Measurements from ENCODE around the gene TPBGL. TPM values are rescaled to one million over a fixed set of nuclear protein-coding genes. Genes with fewer than 3 reads are reported as not detected.
"Not testable (repeated sequence)": the region's sequence is repeated elsewhere in the genome, so short reads cannot be mapped to it uniquely, and the experiment has no call there.

The TPBGL gene
- total RNA-seq, 1 experiment from 2014 or later, result not detected

DNA sequence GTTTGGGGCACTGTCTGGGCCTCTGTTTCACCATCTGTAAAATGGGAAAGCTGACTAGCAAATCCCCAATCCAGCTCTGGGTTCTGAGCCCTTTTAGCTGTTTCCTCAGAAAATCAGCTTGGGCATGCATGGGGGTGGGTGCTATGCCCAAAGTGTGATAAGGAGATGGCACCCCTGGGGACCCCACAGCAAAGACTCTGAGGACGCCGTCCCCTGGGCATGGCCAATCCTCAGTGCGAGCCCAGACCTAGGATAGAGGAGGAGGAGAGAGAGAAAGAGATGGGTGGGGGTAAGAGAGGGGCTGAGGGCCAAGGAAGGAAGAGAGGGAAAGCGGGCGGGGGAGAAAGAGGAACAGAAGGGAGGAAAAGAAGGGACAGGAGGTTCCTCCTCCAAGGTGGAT is 31.8 kb downstream of the TPBGL start:
- H2AFZ ChIP-seq, result no peak overlapping the region

DNA sequence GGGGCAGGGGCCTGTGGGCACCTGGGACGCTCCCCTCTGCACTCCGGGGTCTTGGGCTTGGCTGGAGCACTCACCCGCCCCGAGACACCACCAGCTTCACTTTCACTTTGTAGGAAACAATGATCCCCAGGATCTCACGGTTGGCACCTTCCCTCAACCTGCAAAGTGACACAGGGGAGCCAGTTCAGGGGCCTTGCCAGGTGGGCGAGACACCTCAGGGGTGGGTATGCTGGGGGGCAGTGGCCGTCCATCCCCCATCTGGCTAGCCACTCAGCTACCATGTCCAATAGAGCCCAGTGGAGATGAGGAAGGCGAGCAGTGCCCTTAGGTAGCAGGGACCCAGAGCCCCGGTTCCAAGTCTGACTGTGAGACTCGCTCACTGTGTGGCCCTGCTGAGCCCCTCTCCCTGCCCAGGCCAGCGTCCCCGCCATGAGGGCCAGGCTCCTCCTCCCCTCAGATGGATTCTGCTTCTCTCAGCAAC is 32.3 kb downstream of the TPBGL start:
- intact Hi-C loops (cut with micrococcal nuclease; ENCODE audit: unreplicated experiment), result no loop called here
- ChIA-PET POLR2A (ENCODE audit: unreplicated experiment) (no interaction called here), CTCF (no interaction called here)
- BruUV-seq (replicated peaks), result no TSS peak
- Histone ChIP-seq H3K4me1 (replicated peaks; ENCODE audit: insufficient read depth) (no peaks in the 10 kb centered on the region), H3K36me3 (ENCODE audit: low read depth) (no peaks in the 10 kb centered on the region), H3F3A (ENCODE audit: insufficient read depth, low read depth) (no peaks in the 10 kb centered on the region; the same call in 1 of the 2 replicates), H3K27ac (no peak overlapping the region), H3K27me3 (ENCODE audit: insufficient read depth, low read depth) (no peaks in the 10 kb centered on the region), H3K79me2 (ENCODE audit: low read depth) (no peaks in the 10 kb centered on the region), H4K20me1 (ENCODE audit: insufficient read depth) (no peaks in the 10 kb centered on the region), H3K9me2 (ENCODE audit: insufficient read depth) (no peaks in the 10 kb centered on the region), H3K4me3 (no peak overlapping the region), H2AFZ (no peak overlapping the region), H3K9me3 (ENCODE audit: insufficient read depth, low read depth) (no peaks in the 10 kb centered on the region), H3K4me2 (no peak overlapping the region)
- DNase-seq, result no peak
- TF ChIP-seq, protein P1, sequence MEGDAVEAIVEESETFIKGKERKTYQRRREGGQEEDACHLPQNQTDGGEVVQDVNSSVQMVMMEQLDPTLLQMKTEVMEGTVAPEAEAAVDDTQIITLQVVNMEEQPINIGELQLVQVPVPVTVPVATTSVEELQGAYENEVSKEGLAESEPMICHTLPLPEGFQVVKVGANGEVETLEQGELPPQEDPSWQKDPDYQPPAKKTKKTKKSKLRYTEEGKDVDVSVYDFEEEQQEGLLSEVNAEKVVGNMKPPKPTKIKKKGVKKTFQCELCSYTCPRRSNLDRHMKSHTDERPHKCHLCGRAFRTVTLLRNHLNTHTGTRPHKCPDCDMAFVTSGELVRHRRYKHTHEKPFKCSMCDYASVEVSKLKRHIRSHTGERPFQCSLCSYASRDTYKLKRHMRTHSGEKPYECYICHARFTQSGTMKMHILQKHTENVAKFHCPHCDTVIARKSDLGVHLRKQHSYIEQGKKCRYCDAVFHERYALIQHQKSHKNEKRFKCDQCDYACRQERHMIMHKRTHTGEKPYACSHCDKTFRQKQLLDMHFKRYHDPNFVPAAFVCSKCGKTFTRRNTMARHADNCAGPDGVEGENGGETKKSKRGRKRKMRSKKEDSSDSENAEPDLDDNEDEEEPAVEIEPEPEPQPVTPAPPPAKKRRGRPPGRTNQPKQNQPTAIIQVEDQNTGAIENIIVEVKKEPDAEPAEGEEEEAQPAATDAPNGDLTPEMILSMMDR (conservative IDR thresholded peaks at IDR 0.05), result no peak
- no peak for TF ChIP-seq EZH2 (IDR thresholded peaks at IDR 0.05; ENCODE audit: low read depth)

More for the DNA sequence above, 31.8 kb downstream of the TPBGL start:
- Histone ChIP-seq H3K36me3 (ENCODE audit: low read depth) (no peaks in the 10 kb centered on the region), H3K9me2 (ENCODE audit: insufficient read depth) (no peaks in the 10 kb centered on the region), H3K79me2 (ENCODE audit: low read depth) (no peaks in the 10 kb centered on the region), H3K27ac (no peak overlapping the region), H3K9me3 (ENCODE audit: insufficient read depth, low read depth) (no peaks in the 10 kb centered on the region), H3K4me1 (replicated peaks; ENCODE audit: insufficient read depth) (no peaks in the 10 kb centered on the region), H3K27me3 (ENCODE audit: insufficient read depth, low read depth) (no peaks in the 10 kb centered on the region), H3K4me3 (no peak overlapping the region), H3K4me2 (no peak overlapping the region), H3F3A (ENCODE audit: insufficient read depth, low read depth) (no peaks in the 10 kb centered on the region; the same call in 1 of the 2 replicates), H4K20me1 (ENCODE audit: insufficient read depth) (no peaks in the 10 kb centered on the region)
- no peak for TF ChIP-seq EZH2 (IDR thresholded peaks at IDR 0.05; ENCODE audit: low read depth)
- TF ChIP-seq, protein P1 (conservative IDR thresholded peaks at IDR 0.05), result no peak
- BruUV-seq (replicated peaks), result no TSS peak
- intact Hi-C loops (cut with micrococcal nuclease; ENCODE audit: unreplicated experiment), result no loop called here
- DNase-seq, result no peak
- CTCF ChIA-PET, result interaction anchor here (0.6 kb wide), 1 partner anchor 132 kb away, joined by 3 read pairs; no protein-coding TSS in a partner anchor
- POLR2A ChIA-PET (ENCODE audit: unreplicated experiment), result no interaction called here

DNA sequence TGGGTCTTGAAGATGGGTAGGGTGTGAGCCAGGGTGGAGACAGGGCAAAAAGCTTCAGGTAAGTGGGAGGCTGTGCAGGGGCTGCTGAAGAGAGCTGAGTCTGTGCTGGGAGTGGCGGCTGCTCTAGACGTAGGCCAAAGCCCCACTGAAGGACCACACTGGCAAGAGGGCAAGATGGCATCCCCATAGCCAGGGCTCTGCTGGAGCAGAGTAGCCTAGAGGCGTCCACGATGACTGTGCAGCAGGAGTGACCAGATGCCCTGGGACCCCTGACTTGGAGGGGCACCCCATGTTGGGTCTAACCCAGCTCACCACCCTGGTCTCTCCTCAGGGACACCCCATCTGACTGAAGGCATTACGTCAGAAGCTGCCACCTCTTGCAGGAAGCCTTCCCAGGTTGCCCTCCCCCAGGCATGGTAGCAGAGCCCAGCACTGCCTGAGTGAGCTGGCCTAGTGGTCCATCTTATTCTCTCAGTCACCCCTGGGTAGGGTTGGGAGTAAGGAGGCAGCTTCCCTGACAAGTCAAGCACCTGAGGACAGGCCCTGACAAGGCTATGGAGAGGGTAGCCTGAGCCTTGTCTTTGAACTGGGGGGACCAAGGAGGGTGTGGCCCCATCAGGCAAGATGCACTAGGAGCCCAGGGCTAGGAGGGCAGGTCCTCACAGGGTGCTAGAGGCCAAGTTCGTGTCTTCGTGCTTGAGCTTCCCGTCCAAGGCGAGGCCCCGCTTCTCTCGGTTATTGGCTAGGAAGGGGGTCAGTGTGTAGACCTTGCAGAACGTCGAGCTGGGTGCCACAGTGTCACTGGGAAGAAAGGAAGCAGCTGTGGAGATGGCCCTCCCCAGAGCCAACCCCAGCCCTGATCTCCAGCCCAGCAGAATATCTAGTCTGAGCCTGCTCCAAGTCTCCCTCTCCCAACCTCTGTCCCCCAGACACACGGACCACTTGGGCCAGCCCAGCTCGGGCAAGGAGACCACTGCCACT is 33.1 kb downstream of the TPBGL start:
- BruUV-seq (replicated peaks), result no TSS peak
- intact Hi-C loops (cut with micrococcal nuclease; ENCODE audit: unreplicated experiment), result no loop called here
- Histone ChIP-seq H2AFZ (no peak overlapping the region), H3K4me1 (replicated peaks; ENCODE audit: insufficient read depth) (no peaks in the 10 kb centered on the region), H3K4me3 (no peak overlapping the region), H3K79me2 (ENCODE audit: low read depth) (no peaks in the 10 kb centered on the region), H3K4me2 (no peak overlapping the region), H3K9me3 (ENCODE audit: insufficient read depth, low read depth) (no peaks in the 10 kb centered on the region), H3K27ac (no peak overlapping the region), H3K36me3 (ENCODE audit: low read depth) (no peaks in the 10 kb centered on the region), H4K20me1 (ENCODE audit: insufficient read depth) (no peaks in the 10 kb centered on the region), H3K9me2 (ENCODE audit: insufficient read depth) (no peaks in the 10 kb centered on the region), H3F3A (ENCODE audit: insufficient read depth, low read depth) (no peaks in the 10 kb centered on the region; the same call in 1 of the 2 replicates), H3K27me3 (ENCODE audit: insufficient read depth, low read depth) (no peaks in the 10 kb centered on the region)
- ChIA-PET CTCF (interaction anchor here (0.6 kb wide), 2 partner anchors 22 to 359 kb away, joined by 3 to 10 read pairs; no protein-coding TSS in a partner anchor), POLR2A (ENCODE audit: unreplicated experiment) (no interaction called here)
- no peak for TF ChIP-seq EZH2 (IDR thresholded peaks at IDR 0.05; ENCODE audit: low read depth)
- TF ChIP-seq, protein P1 (conservative IDR thresholded peaks at IDR 0.05), result no peak
- no peak for DNase-seq

DNA sequence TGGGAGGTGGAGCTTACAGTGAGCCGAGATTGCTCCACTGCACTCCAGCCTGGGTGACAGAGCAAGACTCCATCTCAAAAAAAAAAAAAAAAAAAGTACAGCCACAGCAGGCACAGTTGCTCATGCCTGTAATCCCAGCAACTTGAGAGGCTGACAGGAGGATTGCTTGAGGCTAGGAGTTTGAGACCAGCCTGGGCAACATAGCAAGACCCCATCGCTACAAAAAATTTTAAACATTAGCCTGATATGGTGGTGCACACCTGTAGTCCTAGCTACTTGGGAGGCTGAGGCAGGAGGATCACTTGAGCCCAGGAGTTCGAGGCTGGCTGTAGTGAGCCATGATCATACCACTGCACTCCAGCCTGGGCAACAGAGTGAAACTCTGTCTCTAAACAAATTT is 34.1 kb downstream of the TPBGL start:
- H2AFZ ChIP-seq; H4K20me1 ChIP-seq (ENCODE audit: insufficient read depth); H3K36me3 ChIP-seq (ENCODE audit: low read depth); H3K4me2 ChIP-seq; H3F3A ChIP-seq (ENCODE audit: insufficient read depth, low read depth); H3K27me3 ChIP-seq (ENCODE audit: insufficient read depth, low read depth); POLR2A ChIA-PET (ENCODE audit: unreplicated experiment); DNase-seq; BruUV-seq (replicated peaks); H3K79me2 ChIP-seq (ENCODE audit: low read depth); H3K27ac ChIP-seq; H3K4me1 ChIP-seq (replicated peaks; ENCODE audit: insufficient read depth); H3K9me3 ChIP-seq (ENCODE audit: insufficient read depth, low read depth); intact Hi-C loops (cut with micrococcal nuclease; ENCODE audit: unreplicated experiment); H3K4me3 ChIP-seq; H3K9me2 ChIP-seq (ENCODE audit: insufficient read depth): not testable (repeated sequence)
- CTCF ChIA-PET, result interaction anchor here (0.6 kb wide), 2 partner anchors 23 to 358 kb away, joined by 3 to 10 read pairs; no protein-coding TSS in a partner anchor

Data from PC-9 (cell line).